RPMI7951 (cell line): ENCODE measurements around the gene PCNX4. TPM values are rescaled to one million over a fixed set of nuclear protein-coding genes. Genes with fewer than 3 reads are reported as not detected.

Experiments used
- DNase-seq: peaks from one replicate; pipeline ENCODE4 v3.0.0-alpha.2; 2012; ENCODE audit warnings: low read depth
- total RNA-seq: library from RNA; depleted of rRNA; stranded (reverse); fragments of >200 nt; shearing (Covaris generic); gene quantifications from 2 replicates; pipeline ENCODE4 v1.2.3, GENCODE V29; 2014; rRNA removed

Gene PCNX4
- total RNA-seq, 1 experiment from 2014 or later: 60.6 TPM

- no peak for DNase-seq
Observed at GRCh38 chr14:60206249-60206670, 114.5 kb downstream of the PCNX4 start.

GRCh38 chr14:60206837-60207533 is 115.3 kb downstream of the PCNX4 start:
- DNase-seq: no peak

GRCh38 chr14:60210703-60211102 is 119.0 kb downstream of the PCNX4 start:
- no peak for DNase-seq

GRCh38 chr14:60211153-60211552 is 119.4 kb downstream of the PCNX4 start:
- DNase-seq: no peak

GRCh38 chr14:60212503-60213371 is 121.0 kb downstream of the PCNX4 start:
- no peak for DNase-seq

- DNase-seq: no peak
Observed at GRCh38 chr14:60214003-60214402, 122.3 kb downstream of the PCNX4 start.

- DNase-seq: no peak
Observed at GRCh38 chr14:60214415-60215126, 122.8 kb downstream of the PCNX4 start.

GRCh38 chr14:60215127-60215444 is 123.4 kb downstream of the PCNX4 start:
- DNase-seq: no peak

- no peak for DNase-seq
Observed at GRCh38 chr14:60215520-60216420, 124.0 kb downstream of the PCNX4 start.

- no peak for DNase-seq
Observed at GRCh38 chr14:60217713-60218112, 126.0 kb downstream of the PCNX4 start.

Other genes with a start within 250 kb of the PCNX4 start
- not detected in 2 replicates for gene RTN1, start 221.1 kb upstream of the PCNX4 start, total RNA-seq
- gene LRRC9, start 171.8 kb upstream of the PCNX4 start, total RNA-seq: not detected in 2 replicates
- 74.3 and 83.2 TPM in 2 replicates for gene DHRS7, start 73.5 kb downstream of the PCNX4 start, total RNA-seq
- gene PPM1A, start 157.3 kb downstream of the PCNX4 start, total RNA-seq: 11.3 and 12.7 TPM in 2 replicates